ENCODE data around the gene CCDC137. TPM values are rescaled to one million over a fixed set of nuclear protein-coding genes. Genes with fewer than 3 reads are reported as not detected.
A peak's percentile ranks its signal among the peaks of the same experiment; 100 is the strongest.

Gene CCDC137
- polyA plus RNA-seq, 1 donor from 2014 or later: 12.2 TPM

- no peaks in the 10 kb centered on the region for H3K9me2 ChIP-seq (ENCODE audit: insufficient read depth, low read length)
- H3K4me2 ChIP-seq (ENCODE audit: low read length): no peak overlapping the region
- H3K4me3 ChIP-seq (ENCODE audit: low read length): peak overlapping the region; percentile 96
- no peak overlapping the region for H2AFZ ChIP-seq (ENCODE audit: low read depth, low read length)
- no peak overlapping the region for H3K27ac ChIP-seq (ENCODE audit: low read length)
- H3K9me3 ChIP-seq (ENCODE audit: low read length): no peaks in the 10 kb centered on the region
- no peaks in the 10 kb centered on the region for H4K20me1 ChIP-seq (ENCODE audit: insufficient read depth)
- H3F3A ChIP-seq (ENCODE audit: insufficient read depth, low read length, poor library complexity, severe bottlenecking): no peaks in the 10 kb centered on the region
- no peaks in the 10 kb centered on the region for H3K27me3 ChIP-seq (ENCODE audit: insufficient read depth, low read depth, low read length)
- H3K9ac ChIP-seq (ENCODE audit: low read length): peak overlapping the region; percentile 94
- no peak for TF ChIP-seq RAD21 (conservative IDR thresholded peaks at IDR 0.05)
- no peak for TF ChIP-seq TAF1 (IDR thresholded peaks at IDR 0.05; ENCODE audit: low read depth)
- no peak for TF ChIP-seq SMC3 (conservative IDR thresholded peaks at IDR 0.05; ENCODE audit: poor library complexity)
- no peak for TF ChIP-seq MXI1 (conservative IDR thresholded peaks at IDR 0.05; ENCODE audit: poor library complexity, severe bottlenecking)
- TF ChIP-seq EP300 (conservative IDR thresholded peaks at IDR 0.05; ENCODE audit: poor library complexity, severe bottlenecking): no peak
- no peak for TF ChIP-seq CTCF (IDR thresholded peaks at IDR 0.05; ENCODE audit: poor library complexity, severe bottlenecking)
- no peak for TF ChIP-seq REST (IDR thresholded peaks at IDR 0.05; ENCODE audit: borderline replicate concordance)
- TF ChIP-seq POLR2AphosphoS5 (IDR thresholded peaks at IDR 0.05): no peak
- no peak for TF ChIP-seq EZH2 (IDR thresholded peaks at IDR 0.05; ENCODE audit: borderline replicate concordance, insufficient read depth, low read length, poor library complexity, severe bottlenecking)
- peaks cover 25% of the 10 kb centered on the region for H3K79me2 ChIP-seq (replicated peaks; ENCODE audit: insufficient read depth, low read length)
- peaks cover 5% of the 10 kb centered on the region for H3K36me3 ChIP-seq (ENCODE audit: insufficient read depth, low read length)
Measured at GRCh38 chr17:81701288-81702071, 34.9 kb downstream of the CCDC137 start.

GRCh38 chr17:81702934-81703746, 36.6 kb downstream of the CCDC137 start, which contains the start of gene MRPL12:
Gene MRPL12, plus strand, starts transcription at chr17:81703367. Its CDS starts 135 bp downstream, at chr17:81703502.
- Histone ChIP-seq H2AFZ (ENCODE audit: low read depth, low read length) (peak within 1 kb of the TSS; percentile 69), H3F3A (ENCODE audit: insufficient read depth, low read length, poor library complexity, severe bottlenecking) (no peaks in the 10 kb centered on the region), H3K27ac (ENCODE audit: low read length) (peak within 1 kb of the TSS; percentile 80), H3K9ac (ENCODE audit: low read length) (peak within 1 kb of the TSS; percentile 94), H3K4me2 (ENCODE audit: low read length) (peak within 1 kb of the TSS; percentile 92), H3K36me3 (ENCODE audit: insufficient read depth, low read length) (peaks cover 5% of the 10 kb centered on the region), H3K4me3 (ENCODE audit: low read length) (peak within 1 kb of the TSS; percentile 96), H3K27me3 (ENCODE audit: insufficient read depth, low read depth, low read length) (no peaks in the 10 kb centered on the region), H3K9me3 (ENCODE audit: low read length) (no peaks in the 10 kb centered on the region), H3K79me2 (replicated peaks; ENCODE audit: insufficient read depth, low read length) (peaks cover 25% of the 10 kb centered on the region), H3K9me2 (ENCODE audit: insufficient read depth, low read length) (no peaks in the 10 kb centered on the region), H4K20me1 (ENCODE audit: insufficient read depth) (no peaks in the 10 kb centered on the region)
- TF ChIP-seq SMC3 (conservative IDR thresholded peaks at IDR 0.05; ENCODE audit: poor library complexity): no peak
- peak; percentile 80 for TF ChIP-seq MXI1 (conservative IDR thresholded peaks at IDR 0.05; ENCODE audit: poor library complexity, severe bottlenecking)
- TF ChIP-seq POLR2AphosphoS5 (IDR thresholded peaks at IDR 0.05): peak; percentile 96
- peak; percentile 24 for TF ChIP-seq CTCF (IDR thresholded peaks at IDR 0.05; ENCODE audit: poor library complexity, severe bottlenecking)
- TF ChIP-seq REST (IDR thresholded peaks at IDR 0.05; ENCODE audit: borderline replicate concordance): peak; percentile 42
- TF ChIP-seq EP300 (conservative IDR thresholded peaks at IDR 0.05; ENCODE audit: poor library complexity, severe bottlenecking): no peak
- peak; percentile 24 for TF ChIP-seq TAF1 (IDR thresholded peaks at IDR 0.05; ENCODE audit: low read depth)
- peak; percentile 16 for TF ChIP-seq RAD21 (conservative IDR thresholded peaks at IDR 0.05)
- TF ChIP-seq EZH2 (IDR thresholded peaks at IDR 0.05; ENCODE audit: borderline replicate concordance, insufficient read depth, low read length, poor library complexity, severe bottlenecking): no peak
